HG02798 (cell line): ENCODE data around the gene ST3GAL3.

Experiments used
- ATAC-seq: cut with Tn5 transposase; IDR thresholded peaks from one replicate; pipeline ENCODE4 v1.9.1; 2021; ENCODE audit warnings: mild to moderate bottlenecking; ENCODE audit not compliant: unreplicated experiment, poor library complexity

Gene ST3GAL3

GRCh38 chr1:43970911-43971310, 263.6 kb downstream of the ST3GAL3 start:
- ATAC-seq = no peak

- ATAC-seq = no peak
Measured at GRCh38 chr1:43971336-43971980, 264.1 kb downstream of the ST3GAL3 start.

GRCh38 chr1:43973981-43974442, 266.7 kb downstream of the ST3GAL3 start:
- no peak for ATAC-seq

- peak; percentile 74 for ATAC-seq
Measured at GRCh38 chr1:43974443-43975248, 267.3 kb downstream of the ST3GAL3 start, which contains the start of gene ATP6V0B. TSS of gene ATP6V0B (plus strand) at chr1:43974960. CDS start at chr1:43975041, 81 bp downstream.

- no peak for ATAC-seq
Measured at GRCh38 chr1:43975249-43975961, 268.1 kb downstream of the ST3GAL3 start.

- no peak for ATAC-seq
Measured at GRCh38 chr1:43976045-43976444, 268.7 kb downstream of the ST3GAL3 start.

GRCh38 chr1:43976890-43977289, 269.6 kb downstream of the ST3GAL3 start:
- no peak for ATAC-seq

- no peak for ATAC-seq
Measured at GRCh38 chr1:43977376-43978263, 270.3 kb downstream of the ST3GAL3 start.

GRCh38 chr1:43978264-43978550, 270.9 kb downstream of the ST3GAL3 start:
- ATAC-seq = no peak

GRCh38 chr1:43978551-43979260, 271.4 kb downstream of the ST3GAL3 start, which contains the start of gene B4GALT2:
TSS of gene B4GALT2 (plus strand) at chr1:43979210. CDS start at chr1:43981161, 1,951 bp downstream.
- ATAC-seq = no peak

GRCh38 chr1:43979261-43979527, 271.9 kb downstream of the ST3GAL3 start:
- no peak for ATAC-seq

- peak; percentile 25 for ATAC-seq
Measured at GRCh38 chr1:43979528-43980254, 272.4 kb downstream of the ST3GAL3 start.

GRCh38 chr1:43980255-43981134, 273.2 kb downstream of the ST3GAL3 start:
- ATAC-seq = no peak
